GM23248 (cell line): Measurements from ENCODE around the gene ACAA2.

Experiments
- EZH2 ChIP-seq: fragments of 200-600 bp; sonication (generic); IDR thresholded peaks from 2 replicates; pipeline ENCODE4 v1.6.1; 2018; ENCODE audit warnings: antibody characterized with exemption, mild to moderate bottlenecking; ENCODE audit not compliant: insufficient read depth, poor library complexity, severe bottlenecking
- EZH2phosphoT487 ChIP-seq: fragments of 200-600 bp; sonication (generic); IDR thresholded peaks from 2 replicates; pipeline ENCODE4 v1.6.1; 2018; ENCODE audit warnings: antibody characterized with exemption, moderate library complexity, mild to moderate bottlenecking, low read depth; ENCODE audit not compliant: insufficient read depth

DNA sequence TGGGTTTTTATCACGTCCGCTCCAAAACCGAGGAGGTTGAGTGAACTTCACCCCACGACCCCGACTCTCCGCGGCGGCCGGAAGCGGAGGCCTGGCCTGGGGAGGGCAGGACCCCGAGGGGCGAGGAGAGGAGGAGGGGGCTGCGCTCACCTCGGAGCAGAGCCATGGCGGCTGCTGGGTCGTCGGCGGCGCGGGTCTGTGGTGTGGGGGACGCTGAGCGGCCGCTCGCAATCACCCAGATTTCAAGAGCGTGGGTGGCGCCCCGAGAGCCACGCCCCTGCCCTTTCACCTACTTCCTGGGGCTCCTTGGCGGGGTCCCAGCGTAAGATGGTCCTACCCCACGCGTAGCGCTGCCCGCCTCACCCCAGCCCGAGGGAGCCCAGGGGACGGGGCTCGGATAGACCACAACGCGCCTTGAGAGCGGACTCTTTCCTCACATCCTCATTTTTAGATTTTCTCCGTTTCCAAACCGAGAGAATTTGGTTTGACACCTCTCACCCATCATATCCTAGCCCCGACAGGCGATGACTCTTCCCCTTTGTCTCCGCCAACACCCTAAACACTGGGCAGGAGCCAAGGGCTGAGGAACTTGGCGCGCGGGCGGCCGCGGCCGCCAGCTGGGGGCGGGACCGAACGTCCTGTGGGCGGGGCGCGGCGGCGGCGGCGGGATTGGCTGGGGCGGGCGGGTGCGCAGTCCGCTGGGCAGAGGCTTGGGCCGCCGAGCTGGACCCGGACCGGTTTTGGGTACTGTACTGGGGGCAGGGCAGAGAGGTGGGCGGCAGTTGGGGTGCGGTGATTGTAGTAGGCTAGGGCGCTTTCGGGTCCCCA is at the start of gene ACAA2:
- TF ChIP-seq EZH2 (no peak), EZH2phosphoT487 (no peak)
